ENCODE measurements around the gene ELOVL6. TPM values are rescaled to one million over a fixed set of nuclear protein-coding genes. Genes with fewer than 3 reads are reported as not detected.

ELOVL6 gene
- total and polyA plus RNA-seq, 2 experiments from 2014 or later, result 12.8 to 18.1 TPM

DNA sequence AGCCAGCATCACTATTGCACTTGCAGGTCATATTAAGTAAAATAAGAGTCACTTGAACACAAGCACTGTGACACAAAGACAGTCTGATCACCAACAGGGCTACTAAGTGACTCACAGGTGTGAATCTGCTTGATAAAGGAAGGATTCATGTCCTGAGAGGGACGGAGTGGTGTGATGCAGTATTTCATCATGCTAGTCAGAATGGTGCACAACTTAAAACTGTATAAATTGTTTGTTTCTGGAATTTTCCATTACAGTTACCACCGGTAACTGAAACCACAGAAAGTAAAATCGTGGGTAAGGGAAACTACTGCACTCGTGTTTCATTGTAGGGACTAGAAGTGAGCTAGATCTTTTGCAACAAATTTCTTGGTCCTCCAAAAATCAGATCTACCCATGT, 109.7 kb downstream of the ELOVL6 start:
- H3K9me3 ChIP-seq (ENCODE audit: low read depth), result no peaks in the 10 kb centered on the region
- no peaks in the 10 kb centered on the region for H4K20me1 ChIP-seq (ENCODE audit: insufficient read depth, poor library complexity, severe bottlenecking)
- no peak overlapping the region for H3K27ac ChIP-seq
- no peaks in the 10 kb centered on the region for H3K9me2 ChIP-seq (replicated peaks; ENCODE audit: insufficient read depth)
- no peaks in the 10 kb centered on the region for H3K36me3 ChIP-seq (replicated peaks; ENCODE audit: insufficient read depth, low read depth)
- H3K4me2 ChIP-seq, result no peak overlapping the region
- no peak for DNase-seq (ENCODE audit: low spot score)
- no peak for TF ChIP-seq EZH2 (IDR thresholded peaks at IDR 0.05; ENCODE audit: borderline replicate concordance)
- TF ChIP-seq, protein P1, sequence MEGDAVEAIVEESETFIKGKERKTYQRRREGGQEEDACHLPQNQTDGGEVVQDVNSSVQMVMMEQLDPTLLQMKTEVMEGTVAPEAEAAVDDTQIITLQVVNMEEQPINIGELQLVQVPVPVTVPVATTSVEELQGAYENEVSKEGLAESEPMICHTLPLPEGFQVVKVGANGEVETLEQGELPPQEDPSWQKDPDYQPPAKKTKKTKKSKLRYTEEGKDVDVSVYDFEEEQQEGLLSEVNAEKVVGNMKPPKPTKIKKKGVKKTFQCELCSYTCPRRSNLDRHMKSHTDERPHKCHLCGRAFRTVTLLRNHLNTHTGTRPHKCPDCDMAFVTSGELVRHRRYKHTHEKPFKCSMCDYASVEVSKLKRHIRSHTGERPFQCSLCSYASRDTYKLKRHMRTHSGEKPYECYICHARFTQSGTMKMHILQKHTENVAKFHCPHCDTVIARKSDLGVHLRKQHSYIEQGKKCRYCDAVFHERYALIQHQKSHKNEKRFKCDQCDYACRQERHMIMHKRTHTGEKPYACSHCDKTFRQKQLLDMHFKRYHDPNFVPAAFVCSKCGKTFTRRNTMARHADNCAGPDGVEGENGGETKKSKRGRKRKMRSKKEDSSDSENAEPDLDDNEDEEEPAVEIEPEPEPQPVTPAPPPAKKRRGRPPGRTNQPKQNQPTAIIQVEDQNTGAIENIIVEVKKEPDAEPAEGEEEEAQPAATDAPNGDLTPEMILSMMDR (IDR thresholded peaks at IDR 0.05; ENCODE audit: poor library complexity), result no peak
- TF ChIP-seq EZH2phosphoT487 (IDR thresholded peaks at IDR 0.05; ENCODE audit: low read depth, severe bottlenecking, unreplicated experiment), result no peak
- H3K27me3 ChIP-seq, result no peaks in the 10 kb centered on the region
- peaks cover 5% of the 10 kb centered on the region for H3K4me1 ChIP-seq (ENCODE audit: insufficient read depth)
- H3K79me2 ChIP-seq, result no peaks in the 10 kb centered on the region
- no peak overlapping the region for H2AFZ ChIP-seq
- WGBS (ENCODE audit: low lambda C conversion rate, missing lambda C conversion rate), result 77% methylated on average over 4 of the region's 4 CpGs
- H3K4me3 ChIP-seq, result no peak overlapping the region

GRCh38 chr4:110087070-110087708, 111.2 kb downstream of the ELOVL6 start:
- Histone ChIP-seq H2AFZ (no peak overlapping the region), H3K36me3 (replicated peaks; ENCODE audit: insufficient read depth, low read depth) (no peaks in the 10 kb centered on the region), H3K4me1 (ENCODE audit: insufficient read depth) (peaks cover 5% of the 10 kb centered on the region), H3K9me3 (ENCODE audit: low read depth) (no peaks in the 10 kb centered on the region), H3K4me2 (no peak overlapping the region), H3K9me2 (replicated peaks; ENCODE audit: insufficient read depth) (no peaks in the 10 kb centered on the region), H3K27ac (no peak overlapping the region), H3K79me2 (no peaks in the 10 kb centered on the region), H3K4me3 (no peak overlapping the region), H3K27me3 (no peaks in the 10 kb centered on the region), H4K20me1 (ENCODE audit: insufficient read depth, poor library complexity, severe bottlenecking) (no peaks in the 10 kb centered on the region)
- TF ChIP-seq EZH2 (IDR thresholded peaks at IDR 0.05; ENCODE audit: borderline replicate concordance) (no peak), EZH2phosphoT487 (IDR thresholded peaks at IDR 0.05; ENCODE audit: low read depth, severe bottlenecking, unreplicated experiment) (no peak)
- TF ChIP-seq, protein P1 (IDR thresholded peaks at IDR 0.05; ENCODE audit: poor library complexity), result no peak
- 85% methylated on average over 4 of the region's 4 CpGs for WGBS (ENCODE audit: low lambda C conversion rate, missing lambda C conversion rate)
- DNase-seq (ENCODE audit: low spot score), result peak; percentile 11

DNA sequence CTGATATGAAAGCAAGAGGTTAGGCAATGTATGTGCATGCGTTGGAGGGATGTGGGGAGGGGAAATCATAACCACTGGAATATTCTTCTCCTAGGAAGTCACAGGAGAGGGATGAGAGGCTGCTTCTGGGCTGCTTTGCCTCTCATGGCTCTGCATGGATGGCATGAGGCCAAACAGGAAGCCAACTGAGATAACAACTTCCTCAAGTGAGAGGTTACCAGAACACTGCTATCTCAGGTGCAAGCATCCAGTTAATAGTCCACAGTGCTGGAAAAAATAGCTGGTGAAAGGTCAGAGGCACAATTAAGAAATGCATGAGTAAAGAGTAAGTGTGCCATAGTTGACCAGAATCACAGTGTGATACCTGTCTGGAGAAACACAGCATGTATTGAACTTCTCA, 113.3 kb downstream of the ELOVL6 start:
- 79% methylated on average over 1 of the region's 1 CpG for whole genome bisulfite sequencing (ENCODE audit: low lambda C conversion rate, missing lambda C conversion rate)
- Histone ChIP-seq H3K27ac (peak overlapping the region; percentile 50), H2AFZ (no peak overlapping the region), H3K9me2 (replicated peaks; ENCODE audit: insufficient read depth) (no peaks in the 10 kb centered on the region), H3K36me3 (replicated peaks; ENCODE audit: insufficient read depth, low read depth) (no peaks in the 10 kb centered on the region), H3K4me2 (no peak overlapping the region), H3K79me2 (no peaks in the 10 kb centered on the region), H3K9me3 (ENCODE audit: low read depth) (no peaks in the 10 kb centered on the region), H3K4me3 (no peak overlapping the region), H4K20me1 (ENCODE audit: insufficient read depth, poor library complexity, severe bottlenecking) (no peaks in the 10 kb centered on the region), H3K27me3 (no peaks in the 10 kb centered on the region), H3K4me1 (ENCODE audit: insufficient read depth) (peaks cover 5% of the 10 kb centered on the region)
- TF ChIP-seq EZH2 (IDR thresholded peaks at IDR 0.05; ENCODE audit: borderline replicate concordance) (no peak), EZH2phosphoT487 (IDR thresholded peaks at IDR 0.05; ENCODE audit: low read depth, severe bottlenecking, unreplicated experiment) (no peak)
- TF ChIP-seq, protein P1 (IDR thresholded peaks at IDR 0.05; ENCODE audit: poor library complexity), result no peak
- DNase-seq (ENCODE audit: low spot score), result peak; percentile 60

All from hepatocyte (in vitro differentiated cells).